Measurements from ENCODE around the gene RSAD1.

GRCh38 chr17:50457621-50458020 is 21.0 kb upstream of the RSAD1 start:
- TF ChIP-seq GATA2 (IDR thresholded peaks at IDR 0.05; ENCODE audit: low read depth, low read length) (no peak), GATA3 (IDR thresholded peaks at IDR 0.05; ENCODE audit: low read depth, low read length) (no peak)

Data from SH-SY5Y (cell line).